Muscle of leg (tissue), 16 donors: ENCODE measurements around the gene IL17RB. TPM values are rescaled to one million over a fixed set of nuclear protein-coding genes. Genes with fewer than 3 reads are reported as not detected.

ENCODE experiments used
- DNase-seq: peaks from one replicate; pipeline ENCODE4 v3.0.0; 2013
- H3K27ac ChIP-seq: one replicate; pipeline ENCODE4 v1.5.1; 2013; ENCODE audit warnings: mild to moderate bottlenecking, low read length, control low read depth
- H3K27me3 ChIP-seq: one replicate; pipeline ENCODE4 v1.6.1; 2013; ENCODE audit warnings: low read length; ENCODE audit not compliant: control insufficient read depth, insufficient read depth
- H3K36me3 ChIP-seq: one replicate; pipeline ENCODE4 v1.6.1; 2013; ENCODE audit warnings: low read length; ENCODE audit not compliant: control insufficient read depth, insufficient read depth
- H3K4me1 ChIP-seq: one replicate; pipeline ENCODE4 v1.6.1; 2013; ENCODE audit warnings: low read length; ENCODE audit not compliant: control insufficient read depth, insufficient read depth
- H3K4me3 ChIP-seq: one replicate; pipeline ENCODE4 v1.5.1; 2013; ENCODE audit warnings: low read length, control low read depth
- H3K9me3 ChIP-seq: replicated peaks from 2 replicates; pipeline ENCODE4 v1.6.1; 2013; ENCODE audit warnings: low read depth, low read length; ENCODE audit not compliant: control insufficient read depth
- WGBS: methylation state at CpG from one replicate; pipeline ENCODE4 v1.1.5; 2013; ENCODE audit warnings: missing lambda C conversion rate; ENCODE audit not compliant: insufficient coverage; 5-methylcytosine and 5-hydroxymethylcytosine counted together
- long read RNA-seq, 11 donors: transcript quantifications; one replicate each; lab custom pipeline, GENCODE V29; 2026
- polyA plus RNA-seq, 8 donors: library from polyadenylated mRNA; unstranded; fragments of 120-200 nt; gene quantifications; one replicate each; pipeline versions ENCODE4 v1.2.1 to v1.2.3, GENCODE V29; 2013; ENCODE audit warnings: inconsistent platforms in 1 of 8, low replicate concordance in 1 of 8; ENCODE audit not compliant: insufficient read length in 8 of 8, insufficient read depth in 1 of 8
- total RNA-seq: library from RNA; stranded (reverse); fragments of 120-200 nt; gene quantifications from one replicate; pipeline ENCODE4 v1.2.4, GENCODE V29; 2013

IL17RB gene
- 0.93 TPM for total RNA-seq
- 1 to 10 TPM; 2.5 to 4.5 (median 3.4) TPM for polyA plus RNA-seq
- long read RNA-seq, donor 1 = 0 reads
- long read RNA-seq, donor 2 = 0 reads
- long read RNA-seq, donor 3 = 0 reads
- long read RNA-seq, donor 4, partial matches to known transcripts = 0 of 1 reads
- long read RNA-seq, donor 4, other reads (novel, unspliced or antisense) = 0 of 1 reads
- long read RNA-seq, donor 5 = 0 reads
- long read RNA-seq, donor 6, partial matches to known transcripts = 5 of 5 reads
- long read RNA-seq, donor 6, other reads (novel, unspliced or antisense) = 0 of 5 reads
- long read RNA-seq, donor 7, partial matches to known transcripts = 5 of 5 reads
- long read RNA-seq, donor 7, other reads (novel, unspliced or antisense) = 0 of 5 reads
- long read RNA-seq, donor 8 = 0 reads
- long read RNA-seq, donor 9, partial matches to known transcripts = 0 of 1 reads
- long read RNA-seq, donor 9, other reads (novel, unspliced or antisense) = 0 of 1 reads
- long read RNA-seq, donor 10 = 0 reads
- long read RNA-seq, donor 11, partial matches to known transcripts = 5 of 5 reads
- long read RNA-seq, donor 11, other reads (novel, unspliced or antisense) = 0 of 5 reads

GRCh38 chr3:53846134-53846850 lies at the start of gene IL17RB, which contains the start of gene CHDH:
Gene IL17RB, plus strand, starts transcription at chr3:53846568. Its CDS starts 21 bp downstream, at chr3:53846589.
Gene CHDH, minus strand, starts transcription at chr3:53846419. Its CDS starts 22,411 bp downstream, at chr3:53824008.
- Histone ChIP-seq H3K36me3 (no peaks in the 10 kb centered on the region), H3K4me1 (peaks cover 6% of the 10 kb centered on the region), H3K4me3 (peak within 1 kb of the TSS; percentile 56), H3K9me3 (no peaks in the 10 kb centered on the region), H3K27me3 (peaks cover 44% of the 10 kb centered on the region), H3K27ac (no peak within 1 kb of the TSS)
- 1% methylated on average over 87 of the region's 91 CpGs for WGBS
- DNase-seq = peak; percentile 74

- WGBS = 97% methylated on average over 4 of the region's 8 CpGs
Observed at GRCh38 chr3:53798144-53798543, 48.2 kb upstream of the IL17RB start.

GRCh38 chr3:53799338-53799865 lies 47.0 kb upstream of the IL17RB start:
- 95% methylated on average over 4 of the region's 12 CpGs for WGBS
- Histone ChIP-seq H3K9me3 (no peaks in the 10 kb centered on the region), H3K36me3 (no peaks in the 10 kb centered on the region), H3K27me3 (peaks cover 3% of the 10 kb centered on the region), H3K4me1 (peaks cover 9% of the 10 kb centered on the region), H3K27ac (no peak overlapping the region), H3K4me3 (no peak overlapping the region)
- DNase-seq = no peak

More at GRCh38 chr3:53798144-53798543, 48.2 kb upstream of the IL17RB start:
- no peaks in the 10 kb centered on the region for H3K36me3 ChIP-seq
- no peak overlapping the region for H3K4me3 ChIP-seq
- DNase-seq = no peak
- no peaks in the 10 kb centered on the region for H3K9me3 ChIP-seq
- H3K27ac ChIP-seq = no peak overlapping the region
- peaks cover 3% of the 10 kb centered on the region for H3K27me3 ChIP-seq
- H3K4me1 ChIP-seq = peaks cover 2% of the 10 kb centered on the region

- no peak for DNase-seq
- H3K36me3 ChIP-seq = no peaks in the 10 kb centered on the region
- H3K9me3 ChIP-seq = no peaks in the 10 kb centered on the region
- H3K27me3 ChIP-seq = peaks cover 3% of the 10 kb centered on the region
- H3K4me1 ChIP-seq = peaks cover 16% of the 10 kb centered on the region
- 60% methylated on average over 8 of the region's 16 CpGs for WGBS
- no peak overlapping the region for H3K27ac ChIP-seq
- no peak overlapping the region for H3K4me3 ChIP-seq
Observed at GRCh38 chr3:53800041-53800906, 46.1 kb upstream of the IL17RB start.

- H3K4me3 ChIP-seq = no peak overlapping the region
- no peaks in the 10 kb centered on the region for H3K9me3 ChIP-seq
- H3K27ac ChIP-seq = no peak overlapping the region
- H3K4me1 ChIP-seq = peaks cover 19% of the 10 kb centered on the region
- H3K27me3 ChIP-seq = no peaks in the 10 kb centered on the region
- H3K36me3 ChIP-seq = no peaks in the 10 kb centered on the region
- WGBS = 95% methylated on average over 8 of the region's 9 CpGs
- DNase-seq = no peak
Observed at GRCh38 chr3:53801319-53801718, 45.0 kb upstream of the IL17RB start.

GRCh38 chr3:53802256-53802880 lies 44.0 kb upstream of the IL17RB start:
- 78% methylated on average over 4 of the region's 8 CpGs for WGBS
- DNase-seq = no peak
- peaks cover 28% of the 10 kb centered on the region for H3K4me1 ChIP-seq
- H3K9me3 ChIP-seq = no peaks in the 10 kb centered on the region
- H3K36me3 ChIP-seq = no peaks in the 10 kb centered on the region
- H3K27ac ChIP-seq = no peak overlapping the region
- no peaks in the 10 kb centered on the region for H3K27me3 ChIP-seq
- H3K4me3 ChIP-seq = no peak overlapping the region

- Histone ChIP-seq H3K4me1 (peaks cover 28% of the 10 kb centered on the region), H3K27me3 (no peaks in the 10 kb centered on the region), H3K9me3 (no peaks in the 10 kb centered on the region), H3K27ac (no peak overlapping the region), H3K36me3 (no peaks in the 10 kb centered on the region), H3K4me3 (no peak overlapping the region)
- 84% methylated on average over 14 of the region's 18 CpGs for WGBS
- DNase-seq = no peak
Observed at GRCh38 chr3:53803124-53803815, 43.1 kb upstream of the IL17RB start.

- Histone ChIP-seq H3K27ac (no peak overlapping the region), H3K4me1 (peaks cover 28% of the 10 kb centered on the region), H3K36me3 (no peaks in the 10 kb centered on the region), H3K27me3 (no peaks in the 10 kb centered on the region), H3K4me3 (no peak overlapping the region), H3K9me3 (no peaks in the 10 kb centered on the region)
- WGBS = 52% methylated on average over 16 of the region's 20 CpGs
- no peak for DNase-seq
Observed at GRCh38 chr3:53803816-53804695, 42.3 kb upstream of the IL17RB start.
